GM18519 (cell line): ENCODE measurements around the gene TOMM7.
"Not testable (repeated sequence)": the region's sequence is repeated elsewhere in the genome, so short reads cannot be mapped to it uniquely, and the experiment has no call there.

Experiments
- ATAC-seq: cut with Tn5 transposase; IDR thresholded peaks from one replicate; pipeline ENCODE4 v1.9.1; 2021; ENCODE audit warnings: mild to moderate bottlenecking, moderate library complexity; ENCODE audit not compliant: unreplicated experiment, low FRiP score

The TOMM7 gene

GRCh38 chr7:22826593-22826992 is 3.9 kb upstream of the TOMM7 start:
- ATAC-seq: no peak

DNA sequence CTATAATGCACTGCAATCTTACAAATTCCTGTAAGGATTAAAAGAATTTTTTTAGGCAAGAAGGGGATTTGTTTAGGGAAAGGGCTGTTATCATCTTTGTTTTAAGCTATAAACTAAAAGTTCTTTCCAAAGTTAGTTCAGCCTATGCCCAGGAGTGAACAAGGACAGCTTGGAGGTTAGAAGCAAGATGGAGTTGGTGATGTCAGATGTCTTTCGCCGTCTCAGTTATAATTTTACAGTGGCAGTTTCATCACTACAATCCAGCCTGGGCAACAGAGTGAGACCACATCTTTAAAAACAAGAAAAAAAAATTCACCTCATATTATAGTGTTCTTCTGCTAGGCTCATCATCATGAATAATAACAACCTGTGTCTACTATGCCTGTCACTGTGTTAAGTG is 2.1 kb upstream of the TOMM7 start:
- ATAC-seq: no peak

DNA sequence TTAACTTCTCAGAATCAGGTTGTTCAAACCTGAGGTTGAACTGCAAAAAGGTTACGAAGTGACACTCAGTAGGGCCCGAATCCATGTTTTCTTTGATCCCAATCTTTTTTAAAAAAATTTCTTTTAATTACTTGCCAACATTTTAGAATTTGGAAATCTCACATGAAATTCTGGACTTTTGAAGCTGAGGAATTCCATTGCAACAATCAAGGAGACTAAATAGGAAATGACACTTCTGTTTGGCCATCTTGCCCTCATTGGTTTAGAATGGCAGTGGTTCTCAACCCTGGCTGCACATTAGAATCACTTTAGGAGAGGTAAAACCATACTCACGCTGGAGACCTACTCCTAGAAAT is 471 bp upstream of the TOMM7 start:
- no peak for ATAC-seq

GRCh38 chr7:22821702-22822485 is 755 bp downstream of the TOMM7 start:
- no peak for ATAC-seq

- no peak for ATAC-seq
Measured at GRCh38 chr7:22819476-22819875, 3.2 kb downstream of the TOMM7 start.

DNA sequence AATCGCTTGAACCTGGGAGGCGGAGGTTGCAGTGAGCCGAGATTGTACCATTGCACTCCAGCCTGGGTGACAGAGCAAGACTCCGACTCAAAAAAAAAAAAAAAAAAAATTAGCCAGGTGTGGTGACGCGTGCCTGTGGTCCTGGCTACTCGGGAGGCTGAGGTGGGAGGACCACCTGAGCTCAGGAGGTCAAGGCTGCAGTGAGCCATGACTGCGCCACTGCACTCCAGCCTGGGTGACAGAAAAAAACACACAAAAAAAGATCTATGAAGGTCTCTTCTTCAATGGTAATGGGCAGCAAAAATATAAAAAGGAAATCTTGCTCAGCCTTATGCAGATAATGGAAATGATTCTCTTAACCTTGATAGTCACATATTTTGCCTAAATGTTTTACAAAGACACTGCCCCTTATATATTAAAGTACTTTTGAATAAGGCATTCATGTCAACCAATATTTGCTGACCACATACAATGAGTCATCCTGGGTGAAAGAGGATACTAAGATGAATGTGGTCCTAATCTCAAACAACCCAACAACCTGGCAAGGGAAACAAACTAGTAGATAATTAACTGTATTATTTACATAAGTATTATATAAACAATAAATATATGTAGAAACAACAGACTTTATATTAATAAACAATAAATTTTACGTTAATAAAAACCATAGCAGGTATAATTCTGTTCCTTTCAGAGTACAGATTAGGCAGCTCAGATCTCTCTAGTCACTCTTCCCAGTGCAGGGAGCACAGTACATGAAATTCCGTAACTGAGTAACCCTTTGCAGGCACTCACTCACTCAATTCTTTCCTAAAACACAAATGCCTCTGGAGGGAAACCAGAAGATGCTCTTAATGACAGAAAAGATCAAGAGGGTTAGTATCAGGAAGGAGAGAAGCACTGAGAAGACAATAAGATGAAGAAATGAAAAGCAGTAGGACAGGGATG is 8.1 kb downstream of the TOMM7 start:
- ATAC-seq: no peak

- no peak for ATAC-seq
Measured at GRCh38 chr7:22812353-22812752, 10.3 kb downstream of the TOMM7 start.

DNA sequence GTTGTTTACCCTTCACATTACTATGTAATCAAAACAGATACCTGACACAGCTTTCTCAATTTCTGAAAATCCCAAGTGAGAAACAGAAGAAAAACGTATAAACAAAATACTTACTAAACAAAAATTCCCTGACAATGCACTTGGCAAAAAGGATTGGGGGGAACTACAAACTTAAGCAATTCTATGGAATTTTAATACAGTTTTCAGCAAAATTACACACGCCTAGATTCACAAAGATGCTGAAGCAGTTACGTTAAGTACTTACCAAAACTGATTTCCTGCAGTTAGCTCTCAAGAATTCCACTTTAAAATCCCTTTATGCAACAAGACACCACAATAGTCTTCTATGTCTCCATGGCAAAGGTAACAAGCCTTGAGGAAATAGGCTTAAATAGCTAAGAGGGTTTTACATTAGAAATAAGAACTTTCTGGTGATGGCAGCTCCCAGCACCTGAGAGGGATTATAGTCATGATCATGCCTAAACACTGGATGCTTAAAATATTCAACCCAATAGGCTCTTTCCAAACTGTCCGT is 10.8 kb downstream of the TOMM7 start:
- ATAC-seq: no peak

DNA sequence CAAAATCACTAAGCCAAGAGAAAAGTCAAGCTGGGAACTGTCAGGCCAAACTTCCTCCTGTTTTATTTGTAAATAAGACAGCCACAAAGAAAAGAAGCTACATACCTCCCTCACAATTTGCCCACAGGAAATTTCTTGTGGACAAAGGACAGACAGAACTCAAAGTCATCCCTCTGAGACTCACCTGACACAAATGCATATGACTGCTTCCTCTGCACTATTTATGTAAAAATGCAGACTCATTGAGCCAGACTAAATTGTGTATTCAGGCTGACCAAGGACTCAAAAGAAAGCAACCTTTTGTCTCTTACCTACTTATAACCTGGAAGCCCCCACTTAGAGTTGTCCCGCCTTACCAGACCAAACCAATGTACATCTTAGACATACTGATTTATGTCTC is 11.8 kb downstream of the TOMM7 start:
- ATAC-seq: no peak

GRCh38 chr7:22809902-22810642 is 12.6 kb downstream of the TOMM7 start:
- no peak for ATAC-seq

DNA sequence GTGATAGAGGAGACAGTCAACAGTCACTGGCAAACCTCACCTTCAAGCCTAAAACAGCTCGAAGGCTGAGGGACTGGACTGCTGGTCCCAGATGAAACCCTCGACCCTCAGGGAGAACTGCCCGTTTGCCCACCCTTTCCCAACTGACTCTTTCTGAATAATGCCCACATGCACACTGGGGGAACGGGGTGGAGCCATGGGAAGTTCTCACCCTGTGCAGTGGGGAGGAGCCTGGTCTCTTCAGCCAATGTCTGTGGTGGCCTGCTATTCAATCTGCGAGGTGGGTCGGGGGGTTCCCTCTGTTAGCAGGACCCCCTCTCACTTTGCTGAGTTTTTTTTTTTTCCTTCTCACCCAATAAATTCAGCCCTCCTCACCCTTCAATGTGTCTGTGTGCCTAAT is 14.5 kb downstream of the TOMM7 start:
- no peak for ATAC-seq

DNA sequence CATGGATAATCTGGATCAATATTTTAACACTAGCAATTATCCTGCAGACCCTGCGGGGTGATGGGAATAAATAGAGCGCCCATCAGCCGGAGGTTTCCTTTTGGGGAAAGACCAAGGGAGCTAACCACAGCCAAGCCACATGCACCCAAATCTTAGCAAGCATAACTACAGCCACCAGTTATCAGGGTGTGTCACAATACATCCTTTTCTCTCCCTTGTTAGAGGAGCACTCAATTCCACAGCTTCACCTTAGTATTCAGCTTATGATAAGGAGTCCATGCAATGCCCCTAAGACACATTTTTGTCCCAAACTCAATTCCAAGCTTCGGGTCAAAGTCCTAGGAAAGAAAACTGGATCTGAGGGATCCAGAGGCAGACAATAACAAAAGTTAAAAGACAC is 15.9 kb downstream of the TOMM7 start:
- ATAC-seq: no peak

GRCh38 chr7:22805227-22805626 is 17.4 kb downstream of the TOMM7 start:
- no peak for ATAC-seq

GRCh38 chr7:22802831-22803230 is 19.8 kb downstream of the TOMM7 start:
- ATAC-seq: not testable (repeated sequence)

DNA sequence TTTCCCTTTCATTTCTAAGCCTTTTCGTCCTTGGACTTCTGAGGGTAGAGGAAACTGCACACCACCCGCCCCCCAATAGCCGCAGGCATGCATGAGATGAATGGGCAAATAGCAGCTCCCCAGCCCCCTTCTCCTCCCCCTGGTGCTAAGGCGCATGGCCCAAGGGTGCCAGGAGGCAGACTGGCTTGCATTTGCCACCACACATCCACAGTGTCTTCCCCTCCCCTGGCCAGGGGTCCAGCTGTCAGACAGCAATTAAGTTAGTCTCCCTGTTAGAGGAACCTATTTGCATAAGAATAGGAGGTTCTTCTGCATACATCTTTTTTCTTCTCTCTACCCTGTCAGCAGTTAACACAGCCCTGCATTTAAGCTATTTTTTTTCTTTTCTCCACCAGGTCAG is 20.2 kb downstream of the TOMM7 start:
- ATAC-seq: no peak

- no peak for ATAC-seq
Measured at GRCh38 chr7:22801912-22802311, 20.7 kb downstream of the TOMM7 start.

GRCh38 chr7:22799633-22800032 is 23.0 kb downstream of the TOMM7 start:
- no peak for ATAC-seq

DNA sequence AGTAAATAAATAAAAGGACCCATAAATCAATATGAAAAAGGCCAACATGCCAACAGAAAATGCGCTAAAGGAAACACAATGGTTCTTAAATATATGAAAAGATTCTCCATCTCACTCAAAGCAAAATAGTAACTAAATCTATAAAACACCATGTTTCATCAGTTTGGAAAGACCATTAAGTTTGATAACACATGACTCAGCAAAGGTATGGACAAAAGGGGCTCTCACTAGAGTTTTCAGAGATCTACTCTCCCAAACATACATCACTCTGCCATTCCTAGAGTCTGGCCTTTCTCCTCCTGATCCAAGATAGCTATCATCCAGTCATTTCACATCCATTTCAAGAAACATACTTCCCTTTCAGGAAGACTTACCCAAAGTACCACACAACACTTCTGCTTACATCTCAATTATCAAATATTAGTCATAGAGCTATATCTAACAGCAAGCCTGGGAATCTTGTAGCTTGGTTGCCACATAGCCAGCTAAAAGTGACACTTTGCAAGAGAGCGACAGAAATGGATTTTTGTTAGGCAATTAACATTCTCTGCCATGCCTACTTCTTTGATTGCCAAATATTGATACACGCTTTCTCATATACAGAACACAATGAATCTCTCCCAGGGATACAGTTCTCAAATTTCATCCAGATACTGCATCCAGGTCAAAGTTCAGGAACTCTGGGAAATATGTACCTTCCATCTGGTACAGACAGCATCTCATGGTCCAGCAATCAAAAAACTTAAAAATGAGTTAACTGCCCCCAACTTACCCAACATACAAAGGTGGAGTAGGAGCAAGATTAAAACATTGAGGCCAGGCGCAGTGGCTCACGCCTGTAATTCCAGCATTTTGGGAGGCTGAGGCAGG is 28.8 kb downstream of the TOMM7 start:
- no peak for ATAC-seq

GRCh38 chr7:22791204-22792158 is 31.2 kb downstream of the TOMM7 start:
- ATAC-seq: no peak
